ENCODE results near the gene MXRA5.
"Not testable (repeated sequence)": the region's sequence is repeated elsewhere in the genome, so short reads cannot be mapped to it uniquely, and the experiment has no call there.

MXRA5 gene

DNA sequence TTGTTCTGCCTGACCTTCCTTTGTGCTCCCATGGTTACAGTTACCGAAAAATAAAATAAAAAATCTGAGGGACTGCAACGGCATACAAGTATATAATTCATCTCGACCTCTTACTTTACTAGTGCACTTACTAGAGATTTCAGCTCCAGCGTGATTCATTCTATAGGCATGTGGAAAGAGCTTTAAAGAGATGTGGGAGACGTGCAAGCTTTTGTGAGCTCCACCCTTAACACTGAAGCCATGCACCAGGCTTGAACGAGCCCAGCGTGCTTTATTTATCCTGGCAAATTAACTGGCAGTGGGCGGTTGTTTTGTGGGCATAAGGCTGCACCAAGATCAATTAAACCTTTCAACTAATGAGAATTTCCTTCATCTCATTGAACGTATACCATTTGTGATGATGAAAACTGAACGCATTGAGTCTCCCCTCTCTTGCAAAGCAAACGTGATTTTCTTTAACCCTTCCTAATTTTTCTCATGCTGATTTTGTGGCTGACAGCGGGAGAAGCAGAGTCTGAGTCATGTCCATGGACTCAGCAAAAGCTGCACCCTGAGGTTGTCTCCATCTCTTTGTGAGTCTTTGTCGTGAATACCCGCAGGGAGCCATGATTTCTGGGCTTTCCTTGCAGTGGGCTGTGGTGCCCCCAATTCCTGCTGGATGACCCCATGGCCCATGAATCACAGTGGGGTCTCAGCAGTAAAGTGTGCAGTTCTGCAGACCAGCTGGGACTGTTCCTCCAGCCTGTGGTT lies 60.1 kb downstream of the MXRA5 start:
- no peak for DNase-seq (ENCODE audit: low read depth, low spot score)
- POLR2A ChIA-PET = no interaction called here

GRCh38 chrX:3280706-3281105 lies 65.7 kb downstream of the MXRA5 start:
- TF ChIP-seq, protein P1, sequence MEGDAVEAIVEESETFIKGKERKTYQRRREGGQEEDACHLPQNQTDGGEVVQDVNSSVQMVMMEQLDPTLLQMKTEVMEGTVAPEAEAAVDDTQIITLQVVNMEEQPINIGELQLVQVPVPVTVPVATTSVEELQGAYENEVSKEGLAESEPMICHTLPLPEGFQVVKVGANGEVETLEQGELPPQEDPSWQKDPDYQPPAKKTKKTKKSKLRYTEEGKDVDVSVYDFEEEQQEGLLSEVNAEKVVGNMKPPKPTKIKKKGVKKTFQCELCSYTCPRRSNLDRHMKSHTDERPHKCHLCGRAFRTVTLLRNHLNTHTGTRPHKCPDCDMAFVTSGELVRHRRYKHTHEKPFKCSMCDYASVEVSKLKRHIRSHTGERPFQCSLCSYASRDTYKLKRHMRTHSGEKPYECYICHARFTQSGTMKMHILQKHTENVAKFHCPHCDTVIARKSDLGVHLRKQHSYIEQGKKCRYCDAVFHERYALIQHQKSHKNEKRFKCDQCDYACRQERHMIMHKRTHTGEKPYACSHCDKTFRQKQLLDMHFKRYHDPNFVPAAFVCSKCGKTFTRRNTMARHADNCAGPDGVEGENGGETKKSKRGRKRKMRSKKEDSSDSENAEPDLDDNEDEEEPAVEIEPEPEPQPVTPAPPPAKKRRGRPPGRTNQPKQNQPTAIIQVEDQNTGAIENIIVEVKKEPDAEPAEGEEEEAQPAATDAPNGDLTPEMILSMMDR (IDR thresholded peaks at IDR 0.05; ENCODE audit: insufficient read depth, low read length, missing control alignments) = no peak
- no peak for DNase-seq (ENCODE audit: low read depth, low spot score)
- POLR2A ChIA-PET = no interaction called here
- H3K4me3 ChIP-seq (ENCODE audit: low read depth, low read length) = no peak overlapping the region
- CTCF ChIA-PET = interaction anchor here (0.6 kb wide), 1 partner anchor 14 kb away, joined by 3 read pairs; no protein-coding TSS in a partner anchor

More for the DNA sequence above, 60.1 kb downstream of the MXRA5 start:
- TF ChIP-seq, protein P1 (IDR thresholded peaks at IDR 0.05; ENCODE audit: insufficient read depth, low read length, missing control alignments) = no peak
- CTCF ChIA-PET = no interaction called here
- peak overlapping the region; percentile 18; the same call in 1 of the 2 replicates for H3K4me3 ChIP-seq (ENCODE audit: low read depth, low read length)

- POLR2A ChIA-PET; CTCF ChIA-PET; DNase-seq (ENCODE audit: low read depth, low spot score); H3K4me3 ChIP-seq (ENCODE audit: low read depth, low read length): not testable (repeated sequence)
These were observed 72.8 kb downstream of the MXRA5 start for GRCh38 chrX:3273668-3274067.

DNA sequence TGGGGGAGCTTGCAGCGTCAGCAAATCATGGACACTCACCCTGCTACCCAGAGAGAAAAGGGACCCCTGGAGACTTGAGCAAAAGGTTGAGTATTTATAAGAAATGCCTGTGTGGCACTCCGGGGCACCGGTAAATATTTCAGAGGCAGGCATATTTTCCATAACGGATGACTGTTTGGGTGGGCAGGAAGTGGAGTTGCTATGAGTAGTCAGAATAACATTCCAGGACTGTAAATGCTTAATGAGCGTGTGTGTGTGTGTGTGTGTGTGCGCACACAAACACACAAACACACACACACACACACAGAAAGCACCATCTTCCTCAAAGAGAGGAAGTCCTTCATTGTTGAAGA lies 74.6 kb downstream of the MXRA5 start:
- no peak overlapping the region for H3K4me3 ChIP-seq (ENCODE audit: low read depth, low read length)
- POLR2A ChIA-PET = interaction anchor here (1.0 kb wide), 1 partner anchor 250 kb away, joined by 3 read pairs; no protein-coding TSS in a partner anchor

DNA sequence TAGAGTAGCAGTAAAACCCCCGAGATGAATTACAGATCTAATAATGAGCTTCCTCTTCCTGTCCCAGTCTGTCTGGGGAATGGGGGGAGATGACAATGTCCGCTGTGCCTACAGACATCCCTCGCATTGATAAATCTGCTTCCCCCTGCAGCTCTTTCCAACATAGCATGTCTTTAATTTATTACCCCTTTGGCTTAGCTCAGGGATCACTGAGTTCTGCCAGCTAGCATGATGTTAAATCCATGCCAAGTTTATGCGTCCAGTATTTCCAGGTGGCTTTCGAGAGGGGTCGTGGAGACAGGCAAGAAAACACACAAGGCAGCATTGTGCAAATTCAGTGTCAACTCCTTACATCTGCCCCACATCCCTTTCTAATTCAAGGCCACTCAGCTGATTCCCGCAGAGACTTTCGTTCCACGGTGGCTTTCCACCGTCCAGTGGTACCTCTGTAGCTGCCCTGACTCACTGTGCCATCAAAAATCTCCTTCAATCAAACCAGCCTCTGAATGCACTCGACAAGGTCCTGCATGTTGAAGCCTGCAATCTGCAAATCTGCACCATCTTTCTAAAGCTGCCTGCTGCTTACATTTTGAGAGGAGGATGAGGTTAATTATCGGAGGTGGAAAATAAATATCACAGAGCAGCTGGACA lies 75.1 kb downstream of the MXRA5 start:
- TF ChIP-seq, protein P1 (IDR thresholded peaks at IDR 0.05; ENCODE audit: insufficient read depth, low read length, missing control alignments) = no peak
- no peak for DNase-seq (ENCODE audit: low read depth, low spot score)
- ChIA-PET CTCF (interaction anchor here (1.4 kb wide), 1 partner anchor 13 kb away, joined by 4 read pairs; no protein-coding TSS in a partner anchor), POLR2A (interaction anchor here (1.0 kb wide), 1 partner anchor 251 kb away, joined by 3 read pairs; no protein-coding TSS in a partner anchor)
- H3K4me3 ChIP-seq (ENCODE audit: low read depth, low read length) = no peak overlapping the region

More for the DNA sequence above, 74.6 kb downstream of the MXRA5 start:
- CTCF ChIA-PET = interaction anchor here (1.4 kb wide), 1 partner anchor 13 kb away, joined by 4 read pairs; no protein-coding TSS in a partner anchor
- TF ChIP-seq, protein P1 (IDR thresholded peaks at IDR 0.05; ENCODE audit: insufficient read depth, low read length, missing control alignments) = no peak
- DNase-seq (ENCODE audit: low read depth, low spot score) = peak; percentile 38

DNA sequence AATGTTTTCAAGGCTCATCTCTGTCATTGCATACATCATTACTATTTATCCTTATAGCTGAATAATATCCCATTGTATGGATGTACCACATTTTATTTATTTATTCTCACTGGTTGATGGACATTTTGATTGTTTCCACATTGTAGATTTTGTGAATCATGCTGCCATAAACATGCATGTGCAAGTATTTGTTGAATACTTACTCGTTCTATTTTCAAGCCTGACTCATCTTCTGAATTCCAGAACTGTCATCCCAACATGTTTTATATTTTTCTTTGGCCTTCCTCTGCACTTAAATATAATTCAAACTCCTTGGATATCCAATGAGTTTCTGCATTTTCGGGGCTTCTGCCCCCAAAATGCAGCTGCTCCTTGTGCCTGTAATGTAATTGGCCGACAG lies 77.6 kb downstream of the MXRA5 start:
- no peak for DNase-seq (ENCODE audit: low read depth, low spot score)
- CTCF ChIA-PET = no interaction called here
- POLR2A ChIA-PET = no interaction called here
- H3K4me3 ChIP-seq (ENCODE audit: low read depth, low read length) = no peak overlapping the region
- TF ChIP-seq, protein P1 (IDR thresholded peaks at IDR 0.05; ENCODE audit: insufficient read depth, low read length, missing control alignments) = no peak
